Calu3 (cell line): ENCODE data around the gene LMBRD1. TPM values are rescaled to one million over a fixed set of nuclear protein-coding genes. Genes with fewer than 3 reads are reported as not detected.

Source experiments
- BruUV-seq: library from RNA; stranded (reverse); fragments of 400-500 nt; replicated peaks from 2 replicates; lab custom pipeline; 2021; lab: Mats Ljungman, UMichigan
- CTCF ChIA-PET: fragments of 300-600 bp; sonication (Branson Sonifier 250); formaldehyde crosslinking; loops from one replicate; lab custom pipeline; 2022; ENCODE audit warnings: antibody characterized with exemption; lab: Charles Lee
- DNase-seq: peaks from one replicate; pipeline ENCODE4 v3.0.0; 2022
- H3K27ac Mint-ChIP-seq: one replicate; pipeline ENCODE4 v1.8.0; 2022; ENCODE audit warnings: mixed read lengths; ENCODE audit not compliant: unreplicated experiment
- H3K27me3 Mint-ChIP-seq: one replicate; pipeline ENCODE4 v1.8.0; 2022; ENCODE audit warnings: mixed read lengths; ENCODE audit not compliant: unreplicated experiment
- H3K36me3 Mint-ChIP-seq: one replicate; pipeline ENCODE4 v1.8.0; 2022; ENCODE audit warnings: mild to moderate bottlenecking, moderate library complexity, mixed read lengths; ENCODE audit not compliant: insufficient read depth, unreplicated experiment
- H3K4me1 Mint-ChIP-seq: one replicate; pipeline ENCODE4 v1.8.0; 2022; ENCODE audit warnings: mild to moderate bottlenecking, low read depth, mixed read lengths; ENCODE audit not compliant: unreplicated experiment
- H3K4me3 Mint-ChIP-seq: one replicate; pipeline ENCODE4 v1.8.0; 2022; ENCODE audit warnings: mild to moderate bottlenecking, low read depth, moderate library complexity, mixed read lengths; ENCODE audit not compliant: unreplicated experiment
- H3K9me3 Mint-ChIP-seq: one replicate; pipeline ENCODE4 v1.8.0; 2022; ENCODE audit warnings: low read depth, mixed read lengths; ENCODE audit not compliant: unreplicated experiment
- CTCF ChIP-seq: fragments of 200-600 bp; IDR thresholded peaks from one replicate; pipeline ENCODE4 v1.8.0; 2022; ENCODE audit warnings: antibody characterized with exemption; ENCODE audit not compliant: unreplicated experiment
- intact Hi-C: fragments of 100-400 bp; cut with micrococcal nuclease; formaldehyde crosslinking; loops from one replicate; pipeline ENCODE4 v1.10.0; 2022; ENCODE audit not compliant: unreplicated experiment
- total RNA-seq: library from RNA; stranded (reverse); gene quantifications from 2 replicates; pipeline ENCODE4 v1.2.3, GENCODE V29; 2022

LMBRD1 gene
- total RNA-seq, 1 experiment from 2014 or later: 36.6 TPM

DNA sequence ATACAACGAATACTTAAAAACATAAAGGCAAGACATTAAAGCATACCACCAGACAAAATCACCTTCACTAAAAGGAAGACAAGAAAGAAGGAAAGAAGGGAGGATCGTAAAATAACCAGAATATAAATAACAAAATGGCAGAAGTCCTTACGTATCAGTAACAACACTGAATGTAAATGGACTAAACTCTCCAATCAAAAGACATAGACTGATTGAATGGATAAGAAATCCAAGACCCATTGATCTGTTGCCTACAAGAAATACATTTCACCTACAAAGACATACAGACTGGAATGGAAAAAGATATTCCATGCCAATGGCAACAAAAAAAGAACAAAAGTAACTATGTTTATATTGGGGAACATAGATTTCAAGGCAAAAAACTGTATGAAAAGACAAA is 74.1 kb downstream of the LMBRD1 start:
- CTCF ChIA-PET: no interaction called here
- intact Hi-C loops: no loop called here
- DNase-seq: no peak
- BruUV-seq: no TSS peak
- TF ChIP-seq CTCF: no peak
- Mint-ChIP-seq H3K4me3 (no peak overlapping the region), H3K9me3 (peaks cover 11% of the 10 kb centered on the region), H3K27ac (no peak overlapping the region), H3K36me3 (no peaks in the 10 kb centered on the region), H3K27me3 (no peaks in the 10 kb centered on the region), H3K4me1 (no peaks in the 10 kb centered on the region)

GRCh38 chr6:69719602-69720193 is 77.1 kb downstream of the LMBRD1 start:
- intact Hi-C loops: loop anchor here (5.0 to 10.0 kb wide), 2 partner anchors 555 to 842 kb away; no protein-coding TSS in a partner anchor
- peak; percentile 44 for TF ChIP-seq CTCF

DNA sequence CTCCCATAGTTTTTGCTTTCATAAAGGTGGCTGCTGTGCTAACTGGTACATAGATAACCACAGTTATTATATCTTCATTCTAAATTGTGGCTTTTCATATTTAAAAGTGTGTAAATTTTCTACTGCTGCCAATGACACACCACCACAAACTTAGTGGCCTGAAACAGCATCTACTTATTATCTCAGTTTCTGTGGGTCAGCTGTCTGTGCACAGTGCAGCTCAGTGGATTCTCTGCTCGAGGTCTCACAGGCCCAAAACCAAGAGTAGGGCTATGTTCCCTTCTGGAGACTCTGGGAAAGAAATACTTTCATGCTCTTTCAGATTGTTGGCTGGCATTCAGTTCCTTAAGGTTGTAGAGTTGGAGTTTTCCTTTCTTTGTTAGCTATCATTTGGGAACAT is 90.1 kb downstream of the LMBRD1 start:
- H3K4me3 Mint-ChIP-seq: no peak overlapping the region
- H3K4me1 Mint-ChIP-seq: no peaks in the 10 kb centered on the region
- DNase-seq: no peak
- CTCF ChIA-PET: no interaction called here
- no peaks in the 10 kb centered on the region for H3K36me3 Mint-ChIP-seq
- BruUV-seq: no TSS peak
- no peak for TF ChIP-seq CTCF
- H3K9me3 Mint-ChIP-seq: no peaks in the 10 kb centered on the region
- intact Hi-C loops: no loop called here
- H3K27ac Mint-ChIP-seq: no peak overlapping the region
- H3K27me3 Mint-ChIP-seq: no peaks in the 10 kb centered on the region

More at GRCh38 chr6:69719602-69720193, 77.1 kb downstream of the LMBRD1 start:
- H3K36me3 Mint-ChIP-seq: no peaks in the 10 kb centered on the region
- no peak overlapping the region for H3K27ac Mint-ChIP-seq
- peaks cover 3% of the 10 kb centered on the region for H3K9me3 Mint-ChIP-seq
- CTCF ChIA-PET: no interaction called here
- H3K4me1 Mint-ChIP-seq: no peaks in the 10 kb centered on the region
- no peak overlapping the region for H3K4me3 Mint-ChIP-seq
- BruUV-seq: no TSS peak
- no peaks in the 10 kb centered on the region for H3K27me3 Mint-ChIP-seq
- peak; percentile 41 for DNase-seq

DNA sequence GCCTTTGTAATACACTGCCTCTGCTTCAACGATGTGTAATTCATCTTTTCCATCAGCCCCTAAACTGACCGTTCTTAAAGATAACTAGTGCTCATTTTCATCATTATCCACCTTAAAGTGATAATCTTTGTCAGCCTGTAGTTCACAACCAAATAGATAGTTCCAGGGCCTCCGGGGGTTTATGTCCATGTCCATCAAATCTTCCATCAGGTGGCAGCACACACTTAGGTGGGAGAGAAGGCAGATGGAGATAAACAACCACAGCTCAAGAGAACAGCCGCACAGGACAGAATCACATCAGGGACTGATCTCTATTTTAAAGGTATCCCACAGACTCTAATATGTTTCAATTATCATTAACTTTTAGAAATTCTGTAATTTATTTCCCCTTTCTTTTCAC is 90.9 kb downstream of the LMBRD1 start:
- DNase-seq: no peak

More for the DNA sequence above, 90.9 kb downstream of the LMBRD1 start:
- H3K4me3 Mint-ChIP-seq: no peak overlapping the region
- H3K36me3 Mint-ChIP-seq: no peaks in the 10 kb centered on the region
- no peak for TF ChIP-seq CTCF
- H3K9me3 Mint-ChIP-seq: no peaks in the 10 kb centered on the region
- intact Hi-C loops: no loop called here
- H3K27ac Mint-ChIP-seq: no peak overlapping the region
- no peaks in the 10 kb centered on the region for H3K4me1 Mint-ChIP-seq
- H3K27me3 Mint-ChIP-seq: no peaks in the 10 kb centered on the region
- no TSS peak for BruUV-seq
- CTCF ChIA-PET: no interaction called here
